Measurements from ENCODE around the gene KLF11. TPM values are rescaled to one million over a fixed set of nuclear protein-coding genes. Genes with fewer than 3 reads are reported as not detected.

The KLF11 gene
- total RNA-seq, 1 experiment from 2014 or later: 10.9 TPM

DNA sequence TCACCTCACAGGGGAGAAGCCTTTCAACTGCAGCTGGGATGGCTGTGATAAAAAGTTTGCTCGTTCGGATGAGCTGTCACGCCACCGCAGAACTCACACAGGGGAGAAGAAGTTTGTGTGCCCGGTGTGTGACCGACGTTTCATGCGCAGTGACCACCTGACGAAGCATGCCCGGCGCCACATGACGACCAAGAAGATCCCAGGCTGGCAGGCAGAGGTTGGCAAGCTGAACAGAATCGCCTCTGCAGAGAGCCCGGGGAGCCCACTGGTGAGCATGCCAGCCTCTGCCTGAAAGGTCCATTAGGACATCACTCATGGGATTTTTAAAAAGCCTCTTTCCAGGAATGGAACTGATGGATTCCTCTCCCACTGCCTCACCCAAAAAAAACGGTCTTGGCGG lies 8.9 kb downstream of the KLF11 start:
- H3K27me3 ChIP-seq (ENCODE audit: insufficient read depth, low read depth): no peaks in the 10 kb centered on the region
- H3K79me2 ChIP-seq (ENCODE audit: low read depth): peaks cover 12% of the 10 kb centered on the region; the same call in 1 of the 2 replicates
- ChIA-PET CTCF (no interaction called here), POLR2A (ENCODE audit: unreplicated experiment) (no interaction called here)
- no TSS peak for BruUV-seq (replicated peaks)
- H3K36me3 ChIP-seq (ENCODE audit: low read depth): peaks cover 35% of the 10 kb centered on the region; the same call in 1 of the 2 replicates
- TF ChIP-seq, protein P1, sequence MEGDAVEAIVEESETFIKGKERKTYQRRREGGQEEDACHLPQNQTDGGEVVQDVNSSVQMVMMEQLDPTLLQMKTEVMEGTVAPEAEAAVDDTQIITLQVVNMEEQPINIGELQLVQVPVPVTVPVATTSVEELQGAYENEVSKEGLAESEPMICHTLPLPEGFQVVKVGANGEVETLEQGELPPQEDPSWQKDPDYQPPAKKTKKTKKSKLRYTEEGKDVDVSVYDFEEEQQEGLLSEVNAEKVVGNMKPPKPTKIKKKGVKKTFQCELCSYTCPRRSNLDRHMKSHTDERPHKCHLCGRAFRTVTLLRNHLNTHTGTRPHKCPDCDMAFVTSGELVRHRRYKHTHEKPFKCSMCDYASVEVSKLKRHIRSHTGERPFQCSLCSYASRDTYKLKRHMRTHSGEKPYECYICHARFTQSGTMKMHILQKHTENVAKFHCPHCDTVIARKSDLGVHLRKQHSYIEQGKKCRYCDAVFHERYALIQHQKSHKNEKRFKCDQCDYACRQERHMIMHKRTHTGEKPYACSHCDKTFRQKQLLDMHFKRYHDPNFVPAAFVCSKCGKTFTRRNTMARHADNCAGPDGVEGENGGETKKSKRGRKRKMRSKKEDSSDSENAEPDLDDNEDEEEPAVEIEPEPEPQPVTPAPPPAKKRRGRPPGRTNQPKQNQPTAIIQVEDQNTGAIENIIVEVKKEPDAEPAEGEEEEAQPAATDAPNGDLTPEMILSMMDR (conservative IDR thresholded peaks at IDR 0.05): no peak
- TF ChIP-seq EZH2 (IDR thresholded peaks at IDR 0.05; ENCODE audit: low read depth): no peak
- no peak overlapping the region for H2AFZ ChIP-seq
- H3K4me2 ChIP-seq: no peak overlapping the region
- no peaks in the 10 kb centered on the region for H3K9me3 ChIP-seq (ENCODE audit: insufficient read depth, low read depth)
- no peak overlapping the region for H3K27ac ChIP-seq
- H3K9me2 ChIP-seq (ENCODE audit: insufficient read depth): no peaks in the 10 kb centered on the region
- peaks cover 5% of the 10 kb centered on the region for H4K20me1 ChIP-seq (ENCODE audit: insufficient read depth)
- DNase-seq: no peak
- H3K4me1 ChIP-seq (replicated peaks; ENCODE audit: insufficient read depth): peaks cover 10% of the 10 kb centered on the region; the same call in 1 of the 2 replicates
- intact Hi-C loops (cut with micrococcal nuclease; ENCODE audit: unreplicated experiment): loop anchor here (10.0 kb wide), 1 partner anchor 417 kb away; the partner anchor contains the start of gene YWHAQ
- H3F3A ChIP-seq (ENCODE audit: insufficient read depth, low read depth): peaks cover 19% of the 10 kb centered on the region
- H3K4me3 ChIP-seq: no peak overlapping the region

DNA sequence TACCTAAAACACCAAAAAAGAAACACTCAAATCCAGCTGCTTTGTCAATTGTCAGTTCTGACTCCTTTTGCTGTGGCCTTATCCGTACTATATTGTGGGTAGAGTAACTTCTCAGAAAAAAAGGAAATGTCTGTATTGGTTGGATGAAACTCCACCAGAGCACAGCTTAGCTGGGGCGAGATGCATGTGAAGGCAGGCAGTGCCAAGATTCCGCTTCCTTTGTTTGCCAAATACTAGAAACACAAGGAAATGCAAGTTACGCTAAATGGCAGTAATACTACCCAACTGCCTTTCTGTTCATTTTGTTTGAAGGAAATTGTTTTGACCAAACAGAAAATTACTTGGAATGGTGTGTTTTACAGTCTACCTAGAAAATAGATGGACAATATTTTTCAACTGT lies 10.0 kb downstream of the KLF11 start:
- Histone ChIP-seq H3K27me3 (ENCODE audit: insufficient read depth, low read depth) (no peaks in the 10 kb centered on the region), H2AFZ (no peak overlapping the region), H3K4me2 (no peak overlapping the region), H3F3A (ENCODE audit: insufficient read depth, low read depth) (peaks cover 18% of the 10 kb centered on the region), H3K27ac (no peak overlapping the region), H3K79me2 (ENCODE audit: low read depth) (peaks cover 12% of the 10 kb centered on the region; the same call in 1 of the 2 replicates), H3K9me2 (ENCODE audit: insufficient read depth) (no peaks in the 10 kb centered on the region), H3K36me3 (ENCODE audit: low read depth) (peaks cover 33% of the 10 kb centered on the region; the same call in 1 of the 2 replicates), H3K9me3 (ENCODE audit: insufficient read depth, low read depth) (no peaks in the 10 kb centered on the region), H4K20me1 (ENCODE audit: insufficient read depth) (peaks cover 4% of the 10 kb centered on the region), H3K4me3 (no peak overlapping the region), H3K4me1 (replicated peaks; ENCODE audit: insufficient read depth) (peaks cover 10% of the 10 kb centered on the region; the same call in 1 of the 2 replicates)
- ChIA-PET CTCF (no interaction called here), POLR2A (ENCODE audit: unreplicated experiment) (no interaction called here)
- intact Hi-C loops (cut with micrococcal nuclease; ENCODE audit: unreplicated experiment): loop anchor here (10.0 kb wide), 1 partner anchor 419 kb away; the partner anchor contains the start of gene YWHAQ
- no peak for DNase-seq
- no peak for TF ChIP-seq EZH2 (IDR thresholded peaks at IDR 0.05; ENCODE audit: low read depth)
- TF ChIP-seq, protein P1 (conservative IDR thresholded peaks at IDR 0.05): no peak
- no TSS peak for BruUV-seq (replicated peaks)

DNA sequence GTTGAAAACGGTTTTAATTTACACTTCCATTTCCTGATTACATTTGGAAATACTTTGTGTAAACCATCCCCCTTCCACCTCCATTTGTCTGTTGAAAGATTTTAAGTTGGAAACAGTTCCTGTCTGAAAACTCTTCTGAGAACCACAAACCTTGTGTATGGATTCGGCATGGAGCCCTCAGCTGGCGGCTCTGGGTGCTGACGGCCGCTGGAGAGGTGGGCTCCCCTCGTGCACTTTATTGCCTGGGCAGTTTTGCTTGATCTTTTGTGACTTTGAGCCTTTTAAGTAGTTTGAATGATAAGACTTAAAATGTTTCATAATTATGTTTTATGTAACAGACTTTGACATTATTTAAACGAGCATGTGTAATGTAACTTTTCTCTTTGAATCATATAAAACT lies 11.1 kb downstream of the KLF11 start:
- peaks cover 12% of the 10 kb centered on the region for H3F3A ChIP-seq (ENCODE audit: insufficient read depth, low read depth)
- no peak overlapping the region for H2AFZ ChIP-seq
- H3K4me1 ChIP-seq (replicated peaks; ENCODE audit: insufficient read depth): peaks cover 10% of the 10 kb centered on the region; the same call in 1 of the 2 replicates
- no peaks in the 10 kb centered on the region; the same call in 1 of the 2 replicates for H4K20me1 ChIP-seq (ENCODE audit: insufficient read depth)
- H3K9me2 ChIP-seq (ENCODE audit: insufficient read depth): no peaks in the 10 kb centered on the region
- CTCF ChIA-PET: no interaction called here
- H3K79me2 ChIP-seq (ENCODE audit: low read depth): peaks cover 6% of the 10 kb centered on the region; the same call in 1 of the 2 replicates
- H3K9me3 ChIP-seq (ENCODE audit: insufficient read depth, low read depth): no peaks in the 10 kb centered on the region
- H3K27me3 ChIP-seq (ENCODE audit: insufficient read depth, low read depth): no peaks in the 10 kb centered on the region
- intact Hi-C loops (cut with micrococcal nuclease; ENCODE audit: unreplicated experiment): loop anchor here (10.0 kb wide), 1 partner anchor 420 kb away; the partner anchor contains the start of gene YWHAQ
- no TSS peak for BruUV-seq (replicated peaks)
- peaks cover 30% of the 10 kb centered on the region; the same call in 1 of the 2 replicates for H3K36me3 ChIP-seq (ENCODE audit: low read depth)
- no peak for TF ChIP-seq EZH2 (IDR thresholded peaks at IDR 0.05; ENCODE audit: low read depth)
- TF ChIP-seq, protein P1 (conservative IDR thresholded peaks at IDR 0.05): no peak
- H3K27ac ChIP-seq: no peak overlapping the region
- POLR2A ChIA-PET (ENCODE audit: unreplicated experiment): no interaction called here
- H3K4me3 ChIP-seq: no peak overlapping the region
- DNase-seq: no peak
- no peak overlapping the region for H3K4me2 ChIP-seq

Measured in PC-9 (cell line).